Ovary (tissue), 9 donors: ENCODE results near the gene PALLD. TPM values are rescaled to one million over a fixed set of nuclear protein-coding genes. Genes with fewer than 3 reads are reported as not detected.

Experiments
- DNase-seq, 5 donors: peaks; one replicate each; pipeline ENCODE4 v3.0.0-alpha.2; 2019 to 2020
- H3K27ac ChIP-seq, 2 donors: fragments of 200-600 bp; one replicate each; pipeline versions ENCODE4 v1.5.1 to v1.8.0; 2019 to 2022
- H3K27me3 ChIP-seq: fragments of 200-600 bp; one replicate; pipeline ENCODE4 v1.8.0; 2022
- H3K36me3 ChIP-seq: fragments of 200-600 bp; sonication (generic); one replicate; pipeline ENCODE4 v1.5.1; 2019
- H3K4me1 ChIP-seq: one replicate; pipeline ENCODE4 v1.8.1; 2013; ENCODE audit warnings: mild to moderate bottlenecking, moderate library complexity; ENCODE audit not compliant: insufficient read depth
- H3K4me3 ChIP-seq: fragments of 200-600 bp; sonication (generic); one replicate; pipeline ENCODE4 v1.5.1; 2017
- H3K9me3 ChIP-seq, 2 donors: fragments of 200-600 bp in 1 of 2; sonication (generic) in 1 of 2; one replicate each; pipeline versions ENCODE4 v1.5.1 to v1.8.1; 2013 to 2019; ENCODE audit warnings: mild to moderate bottlenecking in 1 of 2, moderate library complexity in 1 of 2
- CTCF ChIP-seq, 3 donors: fragments of 450-650 bp in 2 of 3; fragments of 200-600 bp in 1 of 3; IDR thresholded peaks; one replicate each; pipeline versions ENCODE4 v1.5.1 to v1.8.0; 2016 to 2022; ENCODE audit warnings: antibody characterized with exemption in 3 of 3, mild to moderate bottlenecking in 1 of 3
- EP300 ChIP-seq: sonication (generic); formaldehyde crosslinking; IDR thresholded peaks from one replicate; pipeline ENCODE4 v1.6.1; 2017; ENCODE audit warnings: antibody characterized with exemption
- POLR2A ChIP-seq: fragments of 450-650 bp; IDR thresholded peaks from one replicate; pipeline ENCODE4 v1.6.1; 2017; ENCODE audit warnings: antibody characterized with exemption, mild to moderate bottlenecking, moderate library complexity
- WGBS, 3 donors: extraction: QIAGEN DNeasy Blood & Tissue Kit in 1 of 3; methylation state at CpG; one replicate each; pipeline versions ENCODE4 v1.1.5 to v1.1.7; 2013 to 2017; 5-methylcytosine and 5-hydroxymethylcytosine counted together
- intact Hi-C, 4 donors: fragments of 100-400 bp; cut with DNase I; formaldehyde crosslinking; loops; one replicate each; pipeline versions ENCODE4 v1.11.0 to v1.15.1; 2022 to 2023
- polyA plus RNA-seq, 2 donors: library from polyadenylated mRNA; stranded (reverse); fragments of 200-250 nt in 1 of 2; fragments of 350-450 nt in 1 of 2; fragmentation: Illumina TruSeq in 1 of 2; extraction: RNeasy Lipid Tissue Mini Kit (QIAGEN cat#74804) in 1 of 2; gene quantifications; one replicate each; pipeline ENCODE4 v1.2.3, GENCODE V29; 2013 to 2014
- total RNA-seq, 7 donors: library from RNA; depleted of rRNA in 2 of 7; stranded (reverse); fragments of >200 nt in 2 of 7; fragmentation: NEBNext Ultra II Directional in 3 of 7; extraction: Animal tissue kit (Norgen Biotek cat#: 25700) in 3 of 7; gene quantifications; one replicate each; pipeline versions ENCODE4 v1.1.0 to v1.2.4, GENCODE V29; 2016 to 2023
- donor health status: DM: no; HTN: no; CAD: no; lungs with moderate emphysema.
- donor health status: DM: no; HTN: no; CAD: no.
- donor health status: Bipolar disorder and iron deficiency.
- donor health status: DM: yes; HTN: yes; CAD: no.
- donor health status: DM: no; HTN: no; CAD: no.
- donor health status: DM: yes; HTN: yes; CAD: no.

PALLD gene
- total and polyA plus RNA-seq, 9 donors = 96.8 to 605 (median 137) TPM

- H3K4me1 ChIP-seq = no peaks in the 10 kb centered on the region
- no peak for DNase-seq
- 84 to 88% (median 84%) methylated on average over 9 of the region's 9 CpGs for WGBS, 3 donors
- H3K27ac ChIP-seq = no peak overlapping the region
- no peak overlapping the region for H3K4me3 ChIP-seq
- no peaks in the 10 kb centered on the region for H3K9me3 ChIP-seq
- H3K27me3 ChIP-seq = no peaks in the 10 kb centered on the region
- no peaks in the 10 kb centered on the region for H3K36me3 ChIP-seq
- intact Hi-C loops = no loop called here
- TF ChIP-seq CTCF (IDR thresholded peaks at IDR 0.05) = no peak
- no peak for TF ChIP-seq EP300
- TF ChIP-seq POLR2A = no peak
These were observed 125.1 kb downstream of the PALLD start for GRCh38 chr4:168621806-168622589.

GRCh38 chr4:168622600-168622999 is 125.7 kb downstream of the PALLD start:
- 78 to 86% (median 86%) methylated on average over 5 of the region's 5 CpGs for WGBS, 3 donors
- H3K9me3 ChIP-seq = no peaks in the 10 kb centered on the region
- H3K27ac ChIP-seq = no peak overlapping the region
- TF ChIP-seq CTCF (IDR thresholded peaks at IDR 0.05) (no peak), POLR2A (no peak), EP300 (no peak)
- no peaks in the 10 kb centered on the region for H3K27me3 ChIP-seq
- no peaks in the 10 kb centered on the region for H3K4me1 ChIP-seq
- no peak for DNase-seq
- H3K4me3 ChIP-seq = no peak overlapping the region
- H3K36me3 ChIP-seq = no peaks in the 10 kb centered on the region
- intact Hi-C loops = no loop called here

GRCh38 chr4:168623011-168623410 is 126.2 kb downstream of the PALLD start:
- no peaks in the 10 kb centered on the region for H3K4me1 ChIP-seq
- H3K27ac ChIP-seq = no peak overlapping the region
- H3K36me3 ChIP-seq = no peaks in the 10 kb centered on the region
- no peak for TF ChIP-seq POLR2A
- TF ChIP-seq CTCF (IDR thresholded peaks at IDR 0.05) = no peak
- TF ChIP-seq EP300 = no peak
- H3K4me3 ChIP-seq = no peak overlapping the region
- no peak for DNase-seq
- intact Hi-C loops = no loop called here
- no peaks in the 10 kb centered on the region for H3K27me3 ChIP-seq
- H3K9me3 ChIP-seq = no peaks in the 10 kb centered on the region

- no peak overlapping the region for H3K4me3 ChIP-seq
- no peaks in the 10 kb centered on the region for H3K36me3 ChIP-seq
- H3K9me3 ChIP-seq = no peaks in the 10 kb centered on the region
- intact Hi-C loops = no loop called here
- no peak for TF ChIP-seq CTCF (IDR thresholded peaks at IDR 0.05)
- no peak for TF ChIP-seq EP300
- TF ChIP-seq POLR2A = no peak
- no peaks in the 10 kb centered on the region for H3K27me3 ChIP-seq
- 94 to 97% (median 95%) methylated on average over 5 of the region's 5 CpGs for WGBS, 3 donors
- DNase-seq = no peak
- H3K27ac ChIP-seq = no peak overlapping the region
- no peaks in the 10 kb centered on the region for H3K4me1 ChIP-seq
These were observed 126.6 kb downstream of the PALLD start for GRCh38 chr4:168623484-168623883.
